Endothelial cell of hepatic sinusoid (primary cell): ENCODE measurements around the gene NPTXR.

ENCODE experiments used
- in situ Hi-C: cut with HindIII; loops from 2 replicates; pipeline ENCODE4 v1.10.0; 2017; ENCODE audit warnings: low sequenced_read_pairs

The NPTXR gene

DNA sequence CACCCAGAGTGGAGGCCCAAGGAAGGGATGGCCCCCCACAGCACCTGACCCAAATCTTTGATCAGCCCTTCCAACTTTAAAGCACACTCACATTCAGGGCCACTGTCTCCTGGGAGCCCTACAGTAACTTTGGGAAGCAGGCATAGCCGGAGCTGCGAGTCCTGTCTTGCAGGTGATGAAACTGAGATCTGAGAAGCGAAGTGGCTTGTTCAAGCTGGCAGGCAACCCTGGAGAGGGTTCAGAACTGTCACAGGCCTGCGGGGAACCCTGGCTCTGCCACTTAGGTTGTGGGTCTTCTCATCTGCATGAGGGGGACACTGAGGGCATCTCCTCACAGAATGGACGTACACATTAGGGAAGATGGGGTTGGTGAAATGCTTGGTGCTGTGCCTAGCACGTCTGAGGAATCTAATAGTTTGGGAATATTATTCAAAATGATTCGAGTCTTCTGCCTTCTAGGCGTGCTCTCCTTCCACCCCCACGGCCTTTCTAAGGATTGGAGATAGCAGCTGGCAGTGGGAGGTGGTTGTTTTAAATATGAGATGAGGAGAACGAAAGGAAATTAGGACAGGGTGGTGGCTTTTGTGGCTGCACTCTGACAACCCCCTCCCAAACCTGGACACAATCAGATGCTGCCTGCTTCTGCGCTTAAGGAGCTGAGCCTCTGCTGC, 69.2 kb downstream of the NPTXR start:
- in situ Hi-C loops, result no loop called here

DNA sequence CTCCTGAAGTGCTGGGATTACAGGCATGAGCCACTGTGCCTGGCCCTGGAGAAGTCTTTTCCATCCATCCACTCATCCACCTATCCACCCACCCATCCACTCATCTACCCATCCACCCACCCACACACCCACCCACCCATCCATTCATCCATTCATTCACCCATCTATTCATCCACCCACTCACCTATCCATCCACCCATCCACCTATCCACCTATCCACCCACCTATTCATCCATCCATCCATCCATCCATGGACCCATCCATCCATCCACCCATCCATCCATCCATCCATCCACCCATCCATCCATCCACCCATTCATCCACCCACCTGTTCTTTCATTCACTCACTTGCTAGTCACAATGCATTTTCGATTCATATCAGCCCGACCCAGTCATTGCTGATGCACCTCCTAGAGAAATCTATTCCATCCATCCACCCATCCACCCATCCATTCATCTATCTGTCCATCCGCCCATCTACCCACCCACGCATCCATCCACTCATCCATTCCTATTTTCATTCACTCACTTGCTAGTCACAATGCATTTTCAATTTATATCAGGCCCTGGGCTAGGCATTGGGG, 70.4 kb downstream of the NPTXR start:
- in situ Hi-C loops, result no loop called here

- in situ Hi-C loops, result no loop called here
These were observed 71.3 kb downstream of the NPTXR start for GRCh38 chr22:38772623-38772873.

DNA sequence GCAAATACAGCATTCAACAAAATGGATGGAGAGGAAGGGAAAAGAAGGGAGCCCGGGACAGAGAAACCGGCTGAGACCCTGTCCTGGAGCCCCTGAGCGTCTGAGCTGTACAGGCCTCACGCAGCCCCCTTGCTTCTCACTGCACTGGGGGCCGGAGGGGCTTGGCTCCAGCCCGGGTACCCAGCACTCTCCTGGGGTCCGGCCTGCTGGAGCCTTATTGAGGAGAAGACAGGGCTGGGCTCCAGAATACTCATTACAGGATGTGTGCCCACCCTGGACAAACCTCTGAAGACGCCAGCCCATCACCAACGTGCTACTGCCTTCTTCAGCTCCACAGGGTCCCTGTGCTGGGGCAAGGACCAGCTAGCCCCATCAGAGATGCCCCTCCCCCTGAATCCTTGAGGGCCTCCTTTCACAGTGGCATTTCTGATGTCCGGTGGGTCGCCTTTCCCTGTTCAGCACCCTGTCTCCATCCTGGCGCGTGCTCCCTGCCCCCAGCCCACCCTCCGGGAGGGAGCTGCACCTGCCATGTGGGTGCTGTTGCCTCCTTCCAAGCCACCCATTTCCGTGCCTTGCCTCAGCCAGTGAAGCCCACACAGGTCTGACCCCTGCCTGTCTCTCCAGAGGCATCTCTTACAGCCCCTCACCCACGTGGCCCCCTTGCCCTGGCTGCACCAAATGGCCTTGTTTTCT, 73.4 kb downstream of the NPTXR start:
- in situ Hi-C loops, result no loop called here
